GM19397 (cell line): ENCODE measurements around the gene SEC16A.

Experiments
- ATAC-seq: cut with Tn5 transposase; IDR thresholded peaks from one replicate; pipeline ENCODE4 v1.9.1; 2021; ENCODE audit warnings: mild to moderate bottlenecking, moderate library complexity; ENCODE audit not compliant: unreplicated experiment

SEC16A gene

DNA sequence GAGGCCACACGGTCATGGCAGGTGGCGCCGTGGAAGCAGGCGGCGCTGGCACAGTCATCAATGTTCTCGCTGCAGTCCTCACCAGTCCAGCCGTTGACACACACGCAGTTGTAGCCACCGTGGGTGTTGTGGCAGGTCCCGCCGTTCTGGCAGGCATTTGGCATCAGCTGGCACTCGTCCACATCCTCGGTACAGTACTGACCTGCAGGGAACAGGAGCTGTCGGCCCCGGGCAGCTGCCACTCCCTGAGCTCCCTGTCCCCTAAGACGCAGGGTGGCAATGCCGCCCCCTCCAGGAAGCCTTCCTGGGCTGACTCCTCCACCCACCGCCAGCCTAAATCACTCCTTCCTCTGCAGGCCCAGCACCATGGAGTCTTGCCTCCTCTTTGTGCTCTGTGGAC, 35.8 kb upstream of the SEC16A start:
- ATAC-seq: no peak

DNA sequence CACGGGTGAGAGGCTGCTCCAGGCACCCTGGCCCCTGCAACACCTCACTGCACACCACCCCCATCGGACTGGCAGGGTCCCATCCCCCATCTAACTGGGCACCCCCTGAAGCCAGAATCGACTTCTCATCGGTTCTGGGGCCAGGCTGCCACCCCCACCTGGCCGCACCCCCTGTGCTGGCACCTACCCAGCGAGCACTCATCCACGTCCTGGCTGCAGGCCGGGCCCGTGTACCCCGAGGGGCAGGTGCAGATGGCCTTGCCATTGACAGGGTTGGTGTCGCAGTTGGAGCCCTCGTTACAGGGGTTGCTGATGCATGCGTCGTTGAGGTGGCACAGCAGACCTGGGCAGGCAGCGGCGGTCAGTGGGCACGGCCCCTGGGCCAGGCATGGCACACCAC, 35.1 kb upstream of the SEC16A start:
- no peak for ATAC-seq

GRCh38 chr9:136517012-136517743, 34.3 kb upstream of the SEC16A start:
- ATAC-seq: no peak

GRCh38 chr9:136516191-136516654, 33.4 kb upstream of the SEC16A start:
- ATAC-seq: no peak

GRCh38 chr9:136515276-136515675, 32.4 kb upstream of the SEC16A start:
- no peak for ATAC-seq

DNA sequence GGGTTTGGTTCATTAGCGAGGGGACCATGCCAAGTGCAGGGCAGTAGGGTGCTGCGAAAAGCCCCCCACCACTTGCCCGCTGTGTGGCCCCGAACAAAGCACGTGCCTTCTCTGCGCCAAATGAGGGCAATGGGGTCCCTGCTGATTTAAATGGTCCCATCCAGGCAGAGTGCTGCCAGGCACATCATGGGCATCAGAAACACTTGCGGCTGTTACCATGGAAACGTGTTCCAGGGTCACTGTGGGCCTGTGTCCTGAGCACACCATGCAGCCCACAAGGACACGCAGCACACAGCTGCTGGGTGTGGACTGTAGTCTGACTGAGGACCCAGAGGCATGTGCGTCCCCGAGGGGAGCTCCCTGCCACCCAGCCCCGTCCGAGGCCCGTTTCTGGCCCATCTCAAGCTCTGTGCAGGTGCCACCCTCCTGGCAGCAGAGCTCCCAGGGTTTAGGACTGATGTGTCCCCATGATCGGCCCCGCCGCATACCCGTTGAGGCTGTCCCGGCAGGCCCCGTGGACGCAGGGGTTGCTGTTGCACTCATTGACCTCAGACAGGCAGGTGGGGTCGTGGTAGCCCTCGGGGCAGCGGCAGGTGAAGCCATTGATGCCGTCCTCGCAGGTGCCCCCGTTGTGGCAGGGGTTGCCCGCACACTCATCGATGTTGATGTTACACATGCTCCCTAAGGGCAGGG, 31.3 kb upstream of the SEC16A start:
- no peak for ATAC-seq

GRCh38 chr9:136513191-136513590, 30.4 kb upstream of the SEC16A start:
- no peak for ATAC-seq

GRCh38 chr9:136512651-136513071, 29.8 kb upstream of the SEC16A start:
- no peak for ATAC-seq

DNA sequence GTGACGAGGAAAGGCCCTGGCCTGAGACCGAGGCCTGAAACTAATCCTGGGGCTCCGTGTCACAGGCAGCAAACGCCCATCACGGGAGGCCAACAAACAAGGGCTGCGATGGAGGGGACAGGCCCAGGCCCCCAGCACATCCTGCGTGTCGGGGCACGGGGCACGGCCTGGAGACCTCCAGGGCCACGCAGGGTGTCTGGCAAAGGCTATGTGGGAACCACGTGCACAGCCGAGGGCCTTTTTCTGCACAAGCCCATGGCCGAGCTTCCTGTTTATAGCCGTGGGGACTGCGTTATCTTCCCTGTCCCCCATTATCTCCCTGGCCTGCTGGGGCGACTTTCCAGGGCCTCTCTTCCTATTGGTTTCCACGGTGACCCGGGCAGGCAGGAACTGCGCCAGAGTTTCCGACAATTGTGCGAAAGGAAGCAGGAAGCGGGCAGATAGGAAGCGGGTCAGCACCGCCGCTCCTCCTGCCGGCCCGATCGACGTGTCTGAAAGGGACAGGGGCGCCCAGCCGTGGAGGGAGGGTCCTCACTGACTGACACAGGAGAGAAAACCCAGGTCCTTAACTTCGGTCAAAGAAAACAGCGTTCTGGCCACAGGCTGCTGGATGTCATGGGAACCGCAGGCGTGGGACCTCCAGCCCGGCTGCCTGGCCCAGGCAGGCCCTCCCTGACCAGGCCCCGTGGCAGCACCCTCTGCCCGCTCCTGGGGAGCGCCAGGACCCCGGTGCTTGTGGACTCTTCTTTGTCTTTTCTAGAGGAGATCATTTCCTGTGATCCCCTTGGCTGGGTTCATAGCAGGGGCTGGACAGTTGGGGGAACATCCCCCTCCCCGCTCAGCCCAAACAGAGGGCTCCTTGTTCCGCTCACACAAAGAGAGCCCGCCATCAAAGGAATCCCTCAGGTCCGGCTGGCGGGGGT, 29.1 kb upstream of the SEC16A start:
- ATAC-seq: no peak

DNA sequence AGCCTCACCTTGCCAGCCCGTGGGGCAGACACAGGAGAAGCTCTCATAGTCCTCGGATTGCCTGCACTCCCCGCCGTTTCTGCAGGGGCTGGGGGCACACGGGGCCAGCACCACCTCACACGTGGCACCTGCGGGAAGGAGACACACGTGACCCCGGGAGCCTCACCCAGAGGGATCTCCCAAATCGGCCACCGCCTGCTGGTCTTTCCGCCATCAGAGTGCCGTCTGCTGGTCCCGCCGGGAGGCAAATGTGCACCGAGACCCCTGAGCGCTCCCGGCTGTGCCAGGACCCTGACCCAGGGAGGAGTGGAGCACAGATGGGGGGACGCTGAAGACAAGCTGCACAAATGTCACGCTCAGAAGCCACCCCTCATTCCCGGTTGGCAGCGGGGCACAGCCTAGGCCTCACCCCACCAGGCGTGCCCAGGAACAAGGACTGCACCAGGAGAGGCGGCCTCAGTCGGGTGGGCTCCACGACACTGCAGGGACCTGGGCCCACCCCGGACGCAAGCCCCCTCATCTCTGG, 28.4 kb upstream of the SEC16A start:
- no peak for ATAC-seq

- ATAC-seq: no peak
Observed at GRCh38 chr9:136510561-136510960, 27.7 kb upstream of the SEC16A start.

GRCh38 chr9:136509549-136509948, 26.7 kb upstream of the SEC16A start:
- ATAC-seq: no peak

DNA sequence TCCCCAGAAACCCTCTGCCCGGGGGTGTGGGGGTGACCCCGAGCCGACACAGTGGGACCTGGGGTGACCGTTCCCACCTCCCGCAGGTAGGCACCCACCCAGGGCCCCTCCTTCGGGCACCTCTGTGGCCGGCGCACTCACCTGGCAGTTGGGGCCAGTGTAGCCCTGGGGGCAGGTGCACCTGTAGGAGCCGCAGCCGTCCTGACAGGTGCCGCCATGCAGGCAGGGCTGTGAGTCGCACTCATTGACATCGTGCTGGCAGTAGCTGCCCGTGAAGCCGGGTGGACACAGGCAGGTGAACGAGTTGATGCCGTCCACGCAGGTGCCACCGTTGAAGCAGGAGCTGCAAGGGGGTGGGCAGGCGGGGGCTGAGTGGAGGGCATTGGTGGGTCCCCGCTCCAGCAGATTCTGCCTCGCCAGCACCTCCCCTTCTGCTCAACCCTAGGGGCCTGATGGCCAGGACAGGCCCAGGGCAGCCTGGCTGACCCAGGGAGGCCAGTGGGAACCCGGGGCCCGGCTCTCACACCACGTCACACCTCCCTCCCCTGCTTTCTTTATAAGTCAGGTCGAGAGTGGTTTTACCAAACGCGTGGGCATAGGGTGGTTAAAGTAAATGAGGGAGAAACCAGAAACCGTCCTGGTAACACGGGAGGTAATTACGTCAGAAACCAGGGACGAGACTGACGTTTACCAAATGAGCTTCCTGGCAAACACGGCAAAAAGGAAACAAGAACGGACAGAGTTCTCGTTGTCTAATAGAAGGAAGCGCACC, 26.1 kb upstream of the SEC16A start:
- ATAC-seq: no peak

DNA sequence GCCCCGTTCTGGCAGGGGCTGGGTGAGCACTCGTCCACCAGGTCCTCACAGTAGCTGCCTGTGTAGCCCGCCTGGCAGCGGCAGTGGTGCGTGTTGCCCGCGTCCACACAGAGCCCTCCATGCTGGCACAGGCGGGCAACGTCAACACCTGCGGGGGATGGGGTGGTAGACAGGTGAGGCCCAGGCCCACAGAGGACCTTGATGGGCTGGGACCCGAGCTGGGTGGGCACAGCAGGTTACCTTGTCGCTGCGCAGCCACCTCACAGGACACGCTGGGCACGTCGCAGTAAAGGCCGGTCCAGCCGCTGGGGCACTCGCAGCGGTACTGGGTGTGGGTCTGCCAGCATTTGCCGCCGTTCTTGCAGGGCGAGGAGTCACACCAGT, 25.1 kb upstream of the SEC16A start:
- no peak for ATAC-seq

- no peak for ATAC-seq
Observed at GRCh38 chr9:136507221-136507991, 24.6 kb upstream of the SEC16A start.

- ATAC-seq: no peak
Observed at GRCh38 chr9:136506425-136506824, 23.6 kb upstream of the SEC16A start.

GRCh38 chr9:136505406-136506403, 22.9 kb upstream of the SEC16A start:
- no peak for ATAC-seq
